ENCODE data around the gene NCKAP1. TPM values are rescaled to one million over a fixed set of nuclear protein-coding genes. Genes with fewer than 3 reads are reported as not detected.

NCKAP1 gene
- total RNA-seq, 1 experiment from 2014 or later: 162 TPM

DNA sequence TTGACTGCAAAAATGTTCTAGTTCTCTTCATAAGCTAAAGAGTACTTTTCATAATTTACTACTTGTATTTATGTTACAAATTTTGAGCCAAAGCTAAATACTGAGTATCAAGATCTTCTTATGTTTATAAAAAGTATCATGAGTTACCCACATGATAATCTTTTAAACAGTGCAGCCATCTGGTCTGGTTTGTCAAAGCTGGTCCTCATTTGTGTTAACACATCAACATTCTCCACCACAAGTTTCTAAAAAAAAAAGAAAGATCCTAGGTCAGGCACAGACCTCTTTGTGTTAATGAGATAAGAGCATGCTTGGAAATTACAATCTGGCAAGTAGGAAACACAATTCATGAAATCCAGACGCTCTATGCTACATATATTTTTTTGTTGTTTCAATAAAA lies 96.3 kb downstream of the NCKAP1 start:
- H3K27ac Mint-ChIP-seq (ENCODE audit: unreplicated experiment): no peak overlapping the region
- Histone ChIP-seq H3K27me3 (replicated peaks; ENCODE audit: control insufficient read depth, insufficient read depth, low read length) (no peaks in the 10 kb centered on the region), H3K36me3 (ENCODE audit: control insufficient read depth, insufficient read depth, low read length) (no peaks in the 10 kb centered on the region; the same call in 1 of the 2 replicates), H3K4me3 (ENCODE audit: low read depth, low read length) (no peak overlapping the region), H3K4me1 (no peaks in the 10 kb centered on the region), H3K9me3 (no peaks in the 10 kb centered on the region)
- H3K27me3 Mint-ChIP-seq (ENCODE audit: insufficient read depth, unreplicated experiment): no peaks in the 10 kb centered on the region
- no peak overlapping the region for H3K4me3 Mint-ChIP-seq (ENCODE audit: unreplicated experiment)
- BruUV-seq (replicated peaks): no TSS peak
- intact Hi-C loops (cut with micrococcal nuclease; ENCODE audit: unreplicated experiment): no loop called here
- H3K9me3 Mint-ChIP-seq (ENCODE audit: unreplicated experiment): no peaks in the 10 kb centered on the region
- TF ChIP-seq, protein P1, sequence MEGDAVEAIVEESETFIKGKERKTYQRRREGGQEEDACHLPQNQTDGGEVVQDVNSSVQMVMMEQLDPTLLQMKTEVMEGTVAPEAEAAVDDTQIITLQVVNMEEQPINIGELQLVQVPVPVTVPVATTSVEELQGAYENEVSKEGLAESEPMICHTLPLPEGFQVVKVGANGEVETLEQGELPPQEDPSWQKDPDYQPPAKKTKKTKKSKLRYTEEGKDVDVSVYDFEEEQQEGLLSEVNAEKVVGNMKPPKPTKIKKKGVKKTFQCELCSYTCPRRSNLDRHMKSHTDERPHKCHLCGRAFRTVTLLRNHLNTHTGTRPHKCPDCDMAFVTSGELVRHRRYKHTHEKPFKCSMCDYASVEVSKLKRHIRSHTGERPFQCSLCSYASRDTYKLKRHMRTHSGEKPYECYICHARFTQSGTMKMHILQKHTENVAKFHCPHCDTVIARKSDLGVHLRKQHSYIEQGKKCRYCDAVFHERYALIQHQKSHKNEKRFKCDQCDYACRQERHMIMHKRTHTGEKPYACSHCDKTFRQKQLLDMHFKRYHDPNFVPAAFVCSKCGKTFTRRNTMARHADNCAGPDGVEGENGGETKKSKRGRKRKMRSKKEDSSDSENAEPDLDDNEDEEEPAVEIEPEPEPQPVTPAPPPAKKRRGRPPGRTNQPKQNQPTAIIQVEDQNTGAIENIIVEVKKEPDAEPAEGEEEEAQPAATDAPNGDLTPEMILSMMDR (IDR thresholded peaks at IDR 0.05; ENCODE audit: insufficient read depth in 1 of 2, low read depth in 1 of 2, low read length in 1 of 2, severe bottlenecking in 1 of 2, unreplicated experiment in 1 of 2): no peak
- ChIA-PET POLR2A (no interaction called here), CTCF (no interaction called here)
- H3K36me3 Mint-ChIP-seq (ENCODE audit: insufficient read depth, unreplicated experiment): peaks cover 77% of the 10 kb centered on the region
- H3K4me1 Mint-ChIP-seq (ENCODE audit: low read depth, unreplicated experiment): no peaks in the 10 kb centered on the region
- DNase-seq: no peak

DNA sequence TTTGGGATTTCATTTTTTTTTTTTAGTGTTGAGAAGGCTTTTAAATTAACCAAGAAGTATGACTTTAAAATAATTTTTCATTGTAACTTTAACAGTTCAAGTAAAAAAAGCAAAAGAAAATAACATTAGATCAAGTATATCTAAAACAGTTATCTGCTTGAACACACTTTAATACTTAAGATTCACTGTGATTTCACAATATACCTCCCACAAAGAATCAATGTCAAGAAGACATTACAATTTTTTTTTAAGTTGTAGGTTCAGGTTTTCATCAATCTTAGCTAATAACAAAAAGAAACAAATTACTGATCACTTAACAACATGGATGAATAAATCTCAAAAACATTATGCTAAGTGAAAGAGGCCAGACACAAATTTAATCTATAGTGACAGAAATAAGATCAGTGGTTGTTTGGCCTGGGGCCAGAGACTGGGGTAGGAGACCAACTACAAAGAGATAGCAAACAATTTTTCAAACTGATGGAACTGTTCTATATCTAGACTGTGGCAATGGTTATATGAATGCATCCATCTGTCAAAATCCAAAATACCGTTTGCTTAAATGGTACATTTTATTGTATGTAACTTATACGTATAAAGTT lies 97.0 kb downstream of the NCKAP1 start:
- Mint-ChIP-seq H3K27ac (ENCODE audit: unreplicated experiment) (no peak overlapping the region), H3K4me1 (ENCODE audit: low read depth, unreplicated experiment) (no peaks in the 10 kb centered on the region), H3K36me3 (ENCODE audit: insufficient read depth, unreplicated experiment) (peaks cover 77% of the 10 kb centered on the region), H3K4me3 (ENCODE audit: unreplicated experiment) (no peak overlapping the region), H3K9me3 (ENCODE audit: unreplicated experiment) (no peaks in the 10 kb centered on the region), H3K27me3 (ENCODE audit: insufficient read depth, unreplicated experiment) (no peaks in the 10 kb centered on the region)
- TF ChIP-seq, protein P1 (IDR thresholded peaks at IDR 0.05; ENCODE audit: insufficient read depth in 1 of 2, low read depth in 1 of 2, low read length in 1 of 2, severe bottlenecking in 1 of 2, unreplicated experiment in 1 of 2): no peak
- CTCF ChIA-PET: no interaction called here
- DNase-seq: no peak
- Histone ChIP-seq H3K36me3 (ENCODE audit: control insufficient read depth, insufficient read depth, low read length) (no peaks in the 10 kb centered on the region; the same call in 1 of the 2 replicates), H3K27me3 (replicated peaks; ENCODE audit: control insufficient read depth, insufficient read depth, low read length) (no peaks in the 10 kb centered on the region), H3K9me3 (no peaks in the 10 kb centered on the region), H3K4me3 (ENCODE audit: low read depth, low read length) (no peak overlapping the region), H3K4me1 (no peaks in the 10 kb centered on the region)
- intact Hi-C loops (cut with micrococcal nuclease; ENCODE audit: unreplicated experiment): no loop called here
- POLR2A ChIA-PET: no interaction called here
- no TSS peak for BruUV-seq (replicated peaks)

DNA sequence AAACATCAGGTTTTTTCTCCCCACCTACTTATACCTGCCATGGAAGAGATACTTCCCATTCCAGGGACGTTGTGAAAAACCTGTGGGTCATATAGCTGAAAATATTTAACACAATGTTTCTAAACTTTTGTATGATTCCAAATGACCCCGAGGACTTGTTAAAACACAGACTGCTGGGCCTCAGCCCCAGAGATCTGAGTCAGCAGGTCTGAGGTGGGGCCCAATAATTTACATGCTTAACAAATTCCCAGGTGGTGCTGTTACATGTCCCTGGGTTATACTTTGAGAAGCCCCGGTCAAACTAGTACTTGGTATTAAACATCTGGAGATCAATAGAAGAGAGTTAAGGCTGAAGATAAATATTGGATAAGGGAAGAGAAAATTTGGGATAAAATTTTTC lies 100.4 kb downstream of the NCKAP1 start:
- no peaks in the 10 kb centered on the region; the same call in 1 of the 2 replicates for H3K36me3 ChIP-seq (ENCODE audit: control insufficient read depth, insufficient read depth, low read length)
- no TSS peak for BruUV-seq (replicated peaks)
- intact Hi-C loops (cut with micrococcal nuclease; ENCODE audit: unreplicated experiment): no loop called here

More for the DNA sequence above, 100.4 kb downstream of the NCKAP1 start:
- no peaks in the 10 kb centered on the region for H3K4me1 Mint-ChIP-seq (ENCODE audit: low read depth, unreplicated experiment)
- Histone ChIP-seq H3K9me3 (no peaks in the 10 kb centered on the region), H3K4me3 (ENCODE audit: low read depth, low read length) (no peak overlapping the region), H3K27me3 (replicated peaks; ENCODE audit: control insufficient read depth, insufficient read depth, low read length) (no peaks in the 10 kb centered on the region), H3K4me1 (no peaks in the 10 kb centered on the region)
- DNase-seq: no peak
- H3K4me3 Mint-ChIP-seq (ENCODE audit: unreplicated experiment): no peak overlapping the region
- ChIA-PET POLR2A (no interaction called here), CTCF (no interaction called here)
- no peaks in the 10 kb centered on the region for H3K9me3 Mint-ChIP-seq (ENCODE audit: unreplicated experiment)
- H3K27me3 Mint-ChIP-seq (ENCODE audit: insufficient read depth, unreplicated experiment): no peaks in the 10 kb centered on the region
- no peak overlapping the region for H3K27ac Mint-ChIP-seq (ENCODE audit: unreplicated experiment)
- TF ChIP-seq, protein P1 (IDR thresholded peaks at IDR 0.05; ENCODE audit: insufficient read depth in 1 of 2, low read depth in 1 of 2, low read length in 1 of 2, severe bottlenecking in 1 of 2, unreplicated experiment in 1 of 2): no peak
- peaks cover 60% of the 10 kb centered on the region for H3K36me3 Mint-ChIP-seq (ENCODE audit: insufficient read depth, unreplicated experiment)

Measured in Caco-2 (cell line).